Gastroesophageal sphincter (tissue), 3 donors: ENCODE measurements around the gene MYPN.

Experiments
- EP300 ChIP-seq: sonication (generic); formaldehyde crosslinking; IDR thresholded peaks from one replicate; pipeline ENCODE4 v1.6.1; 2017; ENCODE audit warnings: antibody characterized with exemption, mild to moderate bottlenecking
- TF ChIP-seq, protein P1 (sequence below), 4 experiments: fragments of 200-600 bp in 2 of 4; fragments of 450-650 bp in 2 of 4; sonication (generic) in 1 of 4; IDR thresholded peaks; one replicate each; pipeline ENCODE4 v1.5.1; 2017 to 2019; ENCODE audit warnings: antibody characterized with exemption in 4 of 4, mild to moderate bottlenecking in 2 of 4, moderate library complexity in 2 of 4

GRCh38 chr10:68109331-68109730 lies at the start of gene MYPN:
- no peak for TF ChIP-seq EP300
- TF ChIP-seq, protein P1, sequence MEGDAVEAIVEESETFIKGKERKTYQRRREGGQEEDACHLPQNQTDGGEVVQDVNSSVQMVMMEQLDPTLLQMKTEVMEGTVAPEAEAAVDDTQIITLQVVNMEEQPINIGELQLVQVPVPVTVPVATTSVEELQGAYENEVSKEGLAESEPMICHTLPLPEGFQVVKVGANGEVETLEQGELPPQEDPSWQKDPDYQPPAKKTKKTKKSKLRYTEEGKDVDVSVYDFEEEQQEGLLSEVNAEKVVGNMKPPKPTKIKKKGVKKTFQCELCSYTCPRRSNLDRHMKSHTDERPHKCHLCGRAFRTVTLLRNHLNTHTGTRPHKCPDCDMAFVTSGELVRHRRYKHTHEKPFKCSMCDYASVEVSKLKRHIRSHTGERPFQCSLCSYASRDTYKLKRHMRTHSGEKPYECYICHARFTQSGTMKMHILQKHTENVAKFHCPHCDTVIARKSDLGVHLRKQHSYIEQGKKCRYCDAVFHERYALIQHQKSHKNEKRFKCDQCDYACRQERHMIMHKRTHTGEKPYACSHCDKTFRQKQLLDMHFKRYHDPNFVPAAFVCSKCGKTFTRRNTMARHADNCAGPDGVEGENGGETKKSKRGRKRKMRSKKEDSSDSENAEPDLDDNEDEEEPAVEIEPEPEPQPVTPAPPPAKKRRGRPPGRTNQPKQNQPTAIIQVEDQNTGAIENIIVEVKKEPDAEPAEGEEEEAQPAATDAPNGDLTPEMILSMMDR (IDR thresholded peaks at IDR 0.05), result no peak
